ENCODE data around the gene DLG2.

DLG2 gene

DNA sequence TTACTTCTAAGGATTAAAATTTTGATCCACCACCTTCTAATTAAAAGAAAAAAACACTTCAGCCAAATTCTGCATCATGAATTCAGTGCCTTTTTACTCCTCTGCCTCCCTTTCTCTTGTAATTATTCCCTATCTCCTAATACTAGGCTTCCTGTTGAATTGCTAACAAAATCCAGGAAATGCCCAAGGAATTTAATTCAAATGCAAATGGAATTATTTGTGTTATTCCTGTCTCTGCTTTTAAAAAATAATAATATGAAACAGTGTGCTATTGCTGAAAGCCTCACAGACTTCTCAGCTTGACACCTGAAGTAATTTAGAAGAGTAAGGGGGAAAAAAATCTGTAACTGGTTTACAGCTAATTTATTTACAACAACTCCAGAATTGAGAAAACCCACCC, 85.5 kb downstream of the DLG2 start:
- DNase-seq (ENCODE audit: low read depth), result no peak
- no peak overlapping the region for H3K4me3 ChIP-seq (ENCODE audit: low read length)
- TF ChIP-seq, protein P1, sequence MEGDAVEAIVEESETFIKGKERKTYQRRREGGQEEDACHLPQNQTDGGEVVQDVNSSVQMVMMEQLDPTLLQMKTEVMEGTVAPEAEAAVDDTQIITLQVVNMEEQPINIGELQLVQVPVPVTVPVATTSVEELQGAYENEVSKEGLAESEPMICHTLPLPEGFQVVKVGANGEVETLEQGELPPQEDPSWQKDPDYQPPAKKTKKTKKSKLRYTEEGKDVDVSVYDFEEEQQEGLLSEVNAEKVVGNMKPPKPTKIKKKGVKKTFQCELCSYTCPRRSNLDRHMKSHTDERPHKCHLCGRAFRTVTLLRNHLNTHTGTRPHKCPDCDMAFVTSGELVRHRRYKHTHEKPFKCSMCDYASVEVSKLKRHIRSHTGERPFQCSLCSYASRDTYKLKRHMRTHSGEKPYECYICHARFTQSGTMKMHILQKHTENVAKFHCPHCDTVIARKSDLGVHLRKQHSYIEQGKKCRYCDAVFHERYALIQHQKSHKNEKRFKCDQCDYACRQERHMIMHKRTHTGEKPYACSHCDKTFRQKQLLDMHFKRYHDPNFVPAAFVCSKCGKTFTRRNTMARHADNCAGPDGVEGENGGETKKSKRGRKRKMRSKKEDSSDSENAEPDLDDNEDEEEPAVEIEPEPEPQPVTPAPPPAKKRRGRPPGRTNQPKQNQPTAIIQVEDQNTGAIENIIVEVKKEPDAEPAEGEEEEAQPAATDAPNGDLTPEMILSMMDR (IDR thresholded peaks at IDR 0.05; ENCODE audit: insufficient read depth, low read depth, low read length, missing control alignments), result no peak

DNA sequence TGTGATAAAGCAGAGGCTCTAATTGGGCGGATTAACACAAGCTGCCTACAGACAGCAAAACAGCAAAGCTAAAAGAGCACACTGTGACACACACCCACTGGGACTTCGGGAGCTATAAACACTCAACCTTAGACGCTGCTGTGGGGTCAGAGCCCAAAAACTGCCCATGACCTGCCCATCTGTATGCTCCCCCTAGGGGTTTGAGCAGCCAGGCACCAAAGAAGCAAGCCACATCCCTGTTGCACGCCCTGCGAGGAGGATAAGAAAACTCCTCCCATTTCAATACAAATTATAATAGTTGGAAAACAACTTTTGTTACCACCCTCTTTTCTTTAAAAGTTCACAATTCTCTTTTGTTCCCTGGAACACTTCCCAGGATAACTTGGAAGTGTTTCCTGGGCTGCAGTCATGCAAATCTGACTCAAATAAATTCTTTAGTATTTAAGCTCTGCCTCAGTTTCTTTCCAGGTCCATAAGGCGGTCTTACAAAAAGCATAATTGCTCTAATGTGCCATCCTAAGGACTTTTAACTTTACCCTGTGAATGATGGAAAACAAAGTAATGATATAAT, 86.4 kb downstream of the DLG2 start:
- no peak overlapping the region for H3K4me3 ChIP-seq (ENCODE audit: low read length)
- TF ChIP-seq, protein P1 (IDR thresholded peaks at IDR 0.05; ENCODE audit: insufficient read depth, low read depth, low read length, missing control alignments), result no peak
- no peak for DNase-seq (ENCODE audit: low read depth)

DNA sequence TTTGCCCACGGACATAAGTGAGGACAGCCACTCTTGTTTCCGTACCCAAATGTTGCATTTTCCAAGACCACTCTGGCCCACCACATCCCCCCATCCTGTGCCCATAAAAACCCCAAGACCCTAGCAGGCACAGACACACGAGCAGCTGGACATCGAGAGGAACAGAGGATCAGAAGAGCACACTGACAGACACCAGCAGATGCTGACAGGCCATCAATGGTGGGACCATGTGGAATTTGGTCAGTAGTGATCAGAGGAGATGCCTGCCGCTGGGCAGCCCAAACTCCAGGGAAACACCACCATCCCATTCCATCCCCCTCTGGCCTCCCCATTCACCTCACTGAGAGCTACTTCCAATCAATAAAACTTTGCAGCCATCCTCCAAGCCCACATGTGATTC, 87.0 kb downstream of the DLG2 start:
- no peak for DNase-seq (ENCODE audit: low read depth)
- no peak overlapping the region for H3K4me3 ChIP-seq (ENCODE audit: low read length)
- TF ChIP-seq, protein P1 (IDR thresholded peaks at IDR 0.05; ENCODE audit: insufficient read depth, low read depth, low read length, missing control alignments), result no peak

DNA sequence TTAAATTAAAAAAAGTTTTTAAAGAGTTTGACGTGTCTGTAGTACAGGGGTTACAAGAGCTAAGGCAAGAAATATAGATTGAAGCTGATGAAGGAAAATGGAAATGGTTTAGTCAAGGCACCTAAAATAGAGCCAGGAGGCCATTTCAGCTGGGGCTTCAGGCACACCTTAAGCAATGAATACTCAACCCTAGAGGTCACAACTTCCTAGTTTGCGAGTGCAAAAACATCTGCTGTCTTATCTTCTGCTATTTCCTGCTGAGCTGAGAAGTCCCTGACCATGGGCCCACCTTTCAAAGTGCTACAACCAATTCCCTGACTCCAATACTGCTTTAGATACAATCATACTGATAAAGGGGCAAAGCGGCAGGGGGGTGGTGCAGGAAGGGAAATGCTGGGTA, 87.4 kb downstream of the DLG2 start:
- no peak overlapping the region for H3K4me3 ChIP-seq (ENCODE audit: low read length)
- DNase-seq (ENCODE audit: low read depth), result no peak
- TF ChIP-seq, protein P1 (IDR thresholded peaks at IDR 0.05; ENCODE audit: insufficient read depth, low read depth, low read length, missing control alignments), result no peak

DNA sequence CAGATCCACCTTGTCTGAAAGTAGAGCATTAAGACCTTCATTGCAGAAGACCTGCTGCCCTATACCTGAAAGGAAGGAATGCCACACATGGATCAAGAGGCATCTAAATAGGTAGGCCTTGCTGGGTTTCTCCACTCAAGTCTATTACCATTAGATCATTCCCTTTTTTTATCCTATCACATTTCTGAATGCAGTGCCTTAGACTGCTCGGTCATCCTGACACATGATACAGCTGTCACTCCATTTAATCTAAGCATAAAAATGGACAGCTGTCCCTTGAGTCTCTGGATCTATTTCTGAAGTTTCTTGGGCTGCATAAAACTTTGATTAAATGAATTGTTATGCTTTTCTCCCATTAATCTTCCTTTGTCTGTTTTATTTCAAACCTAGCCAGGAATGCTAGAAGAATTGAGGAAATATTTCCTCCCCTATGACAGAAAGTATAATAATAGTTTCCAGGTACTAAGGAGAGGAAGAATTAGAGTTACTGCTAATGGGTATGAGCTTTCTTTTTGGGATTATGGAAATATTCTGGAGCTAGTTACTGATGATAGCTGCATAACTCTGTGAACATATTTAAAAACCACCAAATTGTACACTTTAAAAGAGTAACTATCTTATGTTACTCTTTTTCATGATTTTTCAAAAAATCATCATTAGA, 88.0 kb downstream of the DLG2 start:
- H3K4me3 ChIP-seq (ENCODE audit: low read length), result no peak overlapping the region
- TF ChIP-seq, protein P1 (IDR thresholded peaks at IDR 0.05; ENCODE audit: insufficient read depth, low read depth, low read length, missing control alignments), result no peak
- DNase-seq (ENCODE audit: low read depth), result no peak

DNA sequence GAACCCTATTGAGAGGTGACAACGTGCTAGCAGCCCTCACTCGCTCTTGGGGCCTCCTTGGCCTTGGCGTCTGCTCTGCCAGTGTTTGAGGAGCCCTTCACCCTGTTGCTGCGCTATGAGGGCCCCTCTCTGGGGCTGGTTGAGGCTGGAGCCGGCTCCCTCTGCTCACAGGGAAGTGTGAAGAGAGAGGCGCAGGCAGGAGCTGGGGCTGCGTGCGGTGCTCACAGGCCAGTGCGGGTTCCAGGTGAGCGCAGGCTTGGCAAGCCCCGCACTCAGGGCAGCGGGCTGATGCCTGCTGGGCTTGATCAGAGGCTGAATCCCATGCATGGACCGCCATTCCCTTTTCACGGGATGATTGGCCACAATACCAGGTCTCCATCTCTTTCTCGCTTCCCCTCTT, 90.7 kb downstream of the DLG2 start:
- H3K4me3 ChIP-seq (ENCODE audit: low read length), result no peak overlapping the region
- no peak for DNase-seq (ENCODE audit: low read depth)
- TF ChIP-seq, protein P1 (IDR thresholded peaks at IDR 0.05; ENCODE audit: insufficient read depth, low read depth, low read length, missing control alignments), result no peak

DNA sequence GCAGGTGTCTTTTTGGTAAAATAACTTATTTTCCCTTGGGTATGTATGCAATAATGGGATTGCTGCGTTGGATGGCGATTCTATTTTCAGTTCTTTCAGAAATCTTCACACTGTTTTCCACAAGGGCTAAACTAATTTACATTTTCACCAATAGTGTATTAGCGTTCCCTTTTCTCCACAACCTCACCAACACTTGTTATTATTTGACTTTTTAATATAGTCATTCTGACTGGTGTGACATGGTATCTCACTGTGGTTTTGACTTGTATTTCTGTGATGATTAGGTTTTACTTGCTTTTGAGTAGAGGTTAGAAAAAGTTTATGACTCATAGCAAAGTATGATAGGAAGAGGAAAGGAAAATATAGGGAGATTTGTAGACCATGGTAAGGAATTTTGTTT, 92.3 kb downstream of the DLG2 start:
- TF ChIP-seq, protein P1 (IDR thresholded peaks at IDR 0.05; ENCODE audit: insufficient read depth, low read depth, low read length, missing control alignments), result no peak
- DNase-seq (ENCODE audit: low read depth), result no peak
- H3K4me3 ChIP-seq (ENCODE audit: low read length), result no peak overlapping the region

All from epithelial cell of esophagus (primary cell).